GM20431 (cell line): ENCODE results near the gene PLPP2.
"Not testable (repeated sequence)": the region's sequence is repeated elsewhere in the genome, so short reads cannot be mapped to it uniquely, and the experiment has no call there.

Experiments used
- in situ Hi-C: fragments of 300-500 bp; cut with MseI, MboI; formaldehyde crosslinking; loops from one replicate; pipeline ENCODE4 v1.15.0; 2020; ENCODE audit warnings: low sequenced_read_pairs; ENCODE audit not compliant: unreplicated experiment

Gene PLPP2

DNA sequence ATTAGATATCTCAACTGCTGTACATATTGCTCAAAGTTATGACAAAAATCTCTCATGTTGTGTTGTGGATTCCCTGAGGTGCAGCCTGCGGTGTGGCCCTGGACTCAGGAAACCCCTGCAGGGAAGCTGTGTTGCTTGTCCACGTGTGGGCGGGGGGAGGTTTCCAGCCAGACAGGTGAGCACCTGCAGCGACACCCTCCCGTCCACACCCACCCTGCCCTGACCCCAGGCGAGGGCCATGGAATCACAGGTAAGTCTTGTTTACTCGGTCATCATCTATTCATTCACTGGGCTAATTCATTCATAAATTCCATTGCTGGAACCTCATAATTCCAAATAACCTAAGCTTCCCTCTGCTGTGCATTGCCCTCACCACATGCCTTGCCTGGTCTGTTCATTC lies 14.1 kb downstream of the PLPP2 start:
- in situ Hi-C loops = no loop called here

DNA sequence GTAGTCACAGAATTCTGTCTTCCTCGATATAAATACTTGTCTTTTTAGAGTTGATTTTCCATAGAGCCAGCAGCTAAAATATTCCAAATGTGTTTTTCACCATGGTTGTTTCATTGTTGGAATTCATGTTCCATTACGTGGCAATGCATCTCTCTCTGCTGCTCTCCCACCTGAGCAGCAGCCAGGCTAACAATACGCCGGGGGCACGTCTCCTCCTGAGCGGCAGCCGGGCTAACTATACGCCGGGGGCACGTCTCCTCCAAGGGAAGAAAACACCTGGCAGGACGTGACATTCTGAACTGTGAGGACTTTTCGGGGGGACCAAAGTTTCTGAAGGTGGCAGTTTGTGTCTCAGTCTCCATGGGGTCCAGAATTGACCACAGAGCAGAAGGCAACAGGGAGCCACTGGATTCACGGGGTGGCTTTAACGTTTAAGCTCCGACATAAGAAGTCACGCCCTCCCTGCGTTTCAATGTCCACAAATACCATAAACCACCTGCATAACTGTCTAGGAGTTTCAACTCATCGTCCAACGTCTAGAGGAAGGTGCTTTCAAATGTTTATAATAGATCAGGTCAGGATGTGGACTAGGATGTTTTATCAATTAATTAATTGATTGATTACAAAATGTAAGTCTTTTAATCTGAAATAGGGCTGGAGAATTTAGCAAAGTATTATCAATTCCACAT lies 15.1 kb downstream of the PLPP2 start:
- in situ Hi-C loops = no loop called here

DNA sequence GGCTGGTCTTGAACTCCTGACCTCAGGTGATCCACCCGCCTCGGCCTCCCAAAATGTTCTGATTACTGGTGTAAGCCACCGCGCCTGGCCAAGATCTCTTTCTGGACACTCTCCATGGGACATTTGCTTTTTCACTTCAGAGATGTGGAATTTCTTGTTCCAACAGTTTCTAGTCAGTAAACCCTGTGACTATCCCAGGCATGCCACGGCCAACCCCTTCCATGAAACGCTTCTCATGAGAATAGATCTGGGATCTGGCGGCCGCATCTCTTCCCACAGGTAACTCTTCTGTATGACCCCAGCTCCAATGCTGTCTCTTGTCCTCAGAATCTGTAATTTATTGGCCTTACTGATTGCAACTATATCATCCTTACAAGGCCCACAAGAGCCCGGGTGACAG lies 16.2 kb downstream of the PLPP2 start:
- in situ Hi-C loops = no loop called here

DNA sequence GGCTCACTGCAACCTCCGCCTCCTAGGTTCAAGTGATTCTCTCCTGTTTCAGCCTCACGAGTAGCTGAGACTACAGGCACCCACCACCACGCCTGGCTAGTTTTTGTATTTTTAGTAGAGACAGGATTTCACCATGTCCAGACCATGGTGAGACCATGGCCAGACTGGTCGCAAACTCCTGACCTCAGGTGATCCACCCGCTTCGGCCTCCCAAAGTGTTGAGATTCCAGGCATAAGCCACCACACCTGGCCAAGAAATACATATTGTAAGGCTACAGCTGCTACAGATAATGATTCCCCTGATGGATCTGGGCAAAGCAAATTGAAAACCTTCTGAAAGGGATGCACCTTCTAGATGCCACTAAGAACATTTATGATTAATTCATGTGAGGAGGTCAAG lies 17.8 kb downstream of the PLPP2 start:
- in situ Hi-C loops = no loop called here

DNA sequence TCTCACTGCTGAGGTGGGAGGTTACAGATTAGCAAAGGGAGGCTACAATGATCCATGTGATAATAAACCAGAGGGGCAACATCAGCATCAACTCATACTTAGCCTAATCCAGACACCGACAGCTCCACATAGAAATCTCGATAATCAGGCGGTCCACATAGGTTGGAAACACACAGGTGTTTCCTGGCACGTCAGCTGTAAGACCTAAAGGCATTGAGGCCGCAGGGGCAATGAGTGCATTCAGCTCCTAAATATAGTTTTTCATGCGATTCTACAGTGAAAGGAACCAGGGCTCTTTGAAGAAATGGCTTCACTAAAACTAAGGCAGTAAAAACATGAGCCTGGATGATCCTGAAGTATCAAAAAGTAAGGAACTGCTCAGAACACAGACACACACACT lies 19.3 kb downstream of the PLPP2 start:
- in situ Hi-C loops = no loop called here

DNA sequence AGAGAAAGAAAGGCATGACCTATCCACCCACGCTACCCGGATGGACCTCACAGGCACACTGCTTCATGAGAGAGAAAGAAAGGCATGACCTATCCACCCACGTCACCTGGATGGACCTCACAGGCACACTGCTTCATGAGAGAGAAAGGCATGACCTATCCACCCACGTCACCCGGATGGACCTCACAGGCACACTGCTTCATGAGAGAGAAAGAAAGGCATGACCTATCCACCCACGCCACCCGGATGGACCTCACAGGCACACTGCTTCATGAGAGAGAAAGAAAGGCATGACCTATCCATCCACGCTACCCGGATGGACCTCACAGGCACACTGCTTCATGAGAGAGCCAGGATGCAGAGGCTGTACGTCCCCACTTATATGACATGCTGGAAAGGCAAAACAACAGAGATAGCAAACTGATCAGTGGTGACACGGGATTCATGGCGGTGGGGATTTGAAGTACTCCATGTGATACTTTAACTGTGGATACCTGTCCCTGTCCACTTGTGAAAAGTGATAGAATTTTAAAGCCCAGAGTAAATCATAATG lies 20.4 kb downstream of the PLPP2 start:
- in situ Hi-C loops = not testable (repeated sequence)

DNA sequence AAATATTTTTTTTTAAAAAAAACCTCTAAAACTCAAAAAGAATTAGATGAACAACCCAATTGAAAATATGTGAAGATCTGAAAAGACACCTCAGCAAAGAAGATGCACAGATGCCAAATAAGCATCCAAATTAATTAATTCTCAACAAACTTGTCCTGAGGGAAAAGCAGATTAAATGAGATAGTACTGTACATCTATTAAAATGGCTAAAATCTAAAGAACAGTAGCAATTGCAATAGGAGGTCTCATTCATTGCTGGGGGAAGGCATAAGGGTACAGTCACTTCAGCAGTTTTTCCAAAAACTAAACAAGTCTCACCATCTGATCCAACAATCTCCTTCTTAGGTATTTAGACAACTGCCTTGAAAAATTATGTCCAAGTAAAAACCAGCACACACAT lies 22.0 kb downstream of the PLPP2 start:
- in situ Hi-C loops = no loop called here

DNA sequence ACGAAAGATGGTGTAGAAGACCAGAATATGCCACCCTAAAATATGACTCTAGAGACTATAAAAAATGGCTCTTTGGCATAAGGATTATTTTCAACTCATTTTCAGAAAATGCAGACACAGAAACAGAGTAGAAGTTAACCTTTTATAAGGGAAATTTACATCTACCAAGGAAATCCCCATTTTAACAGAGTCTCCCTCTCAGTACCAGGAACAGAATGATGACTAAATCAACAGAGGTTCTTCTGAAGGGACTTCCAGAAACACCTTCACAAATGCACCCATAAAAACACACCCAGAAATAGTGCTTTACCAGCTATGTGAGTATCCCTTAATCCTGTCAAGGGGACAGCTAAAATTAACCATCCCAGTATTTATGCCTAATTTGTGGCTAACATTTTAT lies 29.1 kb downstream of the PLPP2 start:
- in situ Hi-C loops = no loop called here

DNA sequence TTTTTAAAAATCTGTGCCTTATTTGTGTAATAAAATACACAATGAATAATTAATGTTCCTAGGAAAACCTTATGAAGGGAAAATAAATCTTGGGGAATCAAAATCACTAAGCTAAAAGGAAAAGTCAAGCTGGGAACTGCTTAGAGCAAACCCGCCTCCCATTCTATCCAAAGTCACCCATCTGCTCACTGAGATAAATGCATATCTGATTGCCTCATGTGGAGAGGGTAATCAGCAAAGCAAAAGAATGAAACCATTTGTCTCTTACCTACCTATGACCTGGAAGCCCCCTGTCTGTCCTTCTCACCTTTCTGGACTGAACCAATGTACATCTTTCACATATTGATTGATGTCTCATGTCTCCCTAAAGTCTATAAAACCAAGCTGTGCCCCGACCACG lies 34.4 kb downstream of the PLPP2 start:
- in situ Hi-C loops = not testable (repeated sequence)

DNA sequence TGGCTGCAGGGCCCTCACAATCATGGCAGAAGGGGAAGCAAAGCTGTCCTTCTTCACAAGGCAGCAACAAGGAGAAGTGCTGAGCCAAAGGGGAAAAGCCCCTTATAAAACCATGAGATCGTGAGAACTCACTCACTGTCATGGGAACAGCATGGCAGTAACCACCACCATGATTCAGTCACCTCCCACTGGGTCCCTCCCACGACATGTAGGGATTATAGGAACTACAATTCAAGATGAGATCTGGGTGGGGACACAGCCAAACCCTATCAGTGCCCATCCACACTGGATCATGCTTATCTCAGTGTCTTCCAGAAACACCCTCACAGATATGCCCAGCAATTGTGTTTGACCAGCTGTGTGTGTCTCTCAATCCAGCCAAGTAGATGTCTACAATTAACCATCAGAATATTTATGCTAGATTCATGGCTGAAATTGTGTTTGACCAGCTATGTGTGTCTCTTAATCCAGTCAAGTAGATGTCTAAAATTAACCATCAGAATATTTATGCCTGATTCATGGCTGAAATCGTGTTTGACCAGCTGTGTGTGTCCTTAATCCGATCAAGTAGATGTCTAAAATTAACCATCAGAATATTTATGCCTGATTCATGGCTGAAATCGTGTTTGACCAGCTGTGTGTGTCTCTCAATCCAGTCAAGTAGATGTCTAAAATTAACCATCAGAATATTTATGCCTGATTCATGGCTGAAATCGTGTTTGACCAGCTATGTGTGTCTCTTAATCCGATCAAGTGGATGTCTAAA lies 38.6 kb downstream of the PLPP2 start:
- in situ Hi-C loops = not testable (repeated sequence)

DNA sequence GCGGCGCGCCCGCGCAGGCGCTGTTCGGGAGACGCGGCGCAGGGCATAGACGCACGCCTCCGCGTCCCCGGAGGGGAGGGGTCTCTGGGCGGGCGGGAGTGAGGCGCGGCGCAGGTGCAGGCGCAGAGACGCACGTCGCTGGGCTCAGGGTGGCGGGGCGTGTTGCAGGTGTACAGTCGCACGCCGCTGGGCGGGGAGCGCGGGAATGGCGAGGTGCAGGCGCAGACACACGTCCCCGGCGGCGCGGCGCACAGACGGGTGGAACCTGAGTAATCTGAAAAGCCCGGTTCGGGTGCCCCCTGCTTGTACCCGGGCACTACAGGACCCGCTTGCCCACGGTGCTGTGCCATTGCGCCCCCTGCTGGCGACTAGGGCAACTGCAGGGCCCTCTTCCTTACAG lies 44.7 kb downstream of the PLPP2 start:
- in situ Hi-C loops = no loop called here

DNA sequence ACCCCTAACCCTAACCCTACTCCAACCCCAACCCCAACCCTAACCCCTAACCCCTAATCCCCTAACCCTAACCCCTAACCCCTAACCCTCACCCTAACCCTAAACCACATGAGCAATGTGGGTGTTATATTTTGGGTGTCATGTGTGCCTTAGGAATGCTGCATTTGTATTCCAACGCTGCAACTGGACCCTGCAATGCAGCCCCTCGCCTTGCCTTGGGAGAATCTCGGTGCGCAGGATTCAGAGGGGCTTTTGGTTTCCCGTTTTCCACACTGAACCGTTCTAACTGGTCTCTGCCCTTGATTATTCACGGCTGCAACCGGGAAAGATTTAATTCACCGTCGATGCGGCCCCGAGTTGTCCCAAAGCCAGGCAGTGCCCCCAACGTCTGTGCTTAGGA lies 45.3 kb downstream of the PLPP2 start:
- in situ Hi-C loops = not testable (repeated sequence)

DNA sequence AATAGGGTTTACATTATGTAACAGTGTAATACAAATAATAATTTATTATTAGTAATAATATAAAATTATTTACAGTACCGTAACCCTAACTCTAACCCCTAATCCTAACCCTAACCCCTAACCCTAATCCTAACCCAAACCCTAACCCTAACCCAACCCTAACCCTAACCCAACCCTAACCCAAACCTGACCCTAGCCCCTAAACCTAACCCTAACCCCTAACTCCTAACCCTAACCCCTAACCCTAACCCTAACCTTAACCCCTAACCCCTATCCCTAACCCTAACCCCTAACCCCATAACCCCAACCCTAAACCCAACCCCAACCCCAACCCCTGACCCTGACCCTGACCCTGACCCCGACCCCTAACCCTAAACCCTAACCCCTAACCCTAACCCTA lies 45.7 kb downstream of the PLPP2 start:
- in situ Hi-C loops = no loop called here
